Rectal smooth muscle tissue (tissue), 1 donor: Measurements from ENCODE around the gene RNASE13.
"Not testable (repeated sequence)": the region's sequence is repeated elsewhere in the genome, so short reads cannot be mapped to it uniquely, and the experiment has no call there.

Source experiments
- H3K27ac ChIP-seq: one replicate; pipeline ENCODE4 v1.7.0; 2013; ENCODE audit warnings: low read depth, low read length, inconsistent platforms
- H3K27me3 ChIP-seq: one replicate; pipeline ENCODE4 v1.7.0; 2013; ENCODE audit warnings: low read length; ENCODE audit not compliant: control insufficient read depth, insufficient read depth
- H3K36me3 ChIP-seq: one replicate; pipeline ENCODE4 v1.7.0; 2013; ENCODE audit warnings: low read length; ENCODE audit not compliant: control insufficient read depth, insufficient read depth
- H3K4me1 ChIP-seq: one replicate; pipeline ENCODE4 v1.7.0; 2013; ENCODE audit warnings: low read length; ENCODE audit not compliant: control insufficient read depth, insufficient read depth
- H3K4me3 ChIP-seq: one replicate; pipeline ENCODE4 v1.7.0; 2013; ENCODE audit warnings: low read length
- H3K9ac ChIP-seq: one replicate; pipeline ENCODE4 v1.7.0; 2013; ENCODE audit warnings: low read length

The RNASE13 gene

GRCh38 chr14:20999591-20999990, 35.0 kb downstream of the RNASE13 start:
- Histone ChIP-seq H3K36me3 (peaks cover 21% of the 10 kb centered on the region), H3K4me3 (no peak overlapping the region), H3K4me1 (no peaks in the 10 kb centered on the region), H3K27ac (no peak overlapping the region), H3K27me3 (no peaks in the 10 kb centered on the region), H3K9ac (no peak overlapping the region)

- no peak within 1 kb of the TSS for H3K27ac ChIP-seq
- no peak within 1 kb of the TSS for H3K4me3 ChIP-seq
- H3K27me3 ChIP-seq, result no peaks in the 10 kb centered on the region
- no peak within 1 kb of the TSS for H3K9ac ChIP-seq
- no peaks in the 10 kb centered on the region for H3K4me1 ChIP-seq
- H3K36me3 ChIP-seq, result peaks cover 23% of the 10 kb centered on the region
Measured at GRCh38 chr14:20998674-20999366, 35.8 kb downstream of the RNASE13 start, which contains the start of gene SLC39A2. TSS of gene SLC39A2 (plus strand) at chr14:20999293. CDS start at chr14:20999447, 154 bp downstream.

GRCh38 chr14:20998139-20998538, 36.5 kb downstream of the RNASE13 start:
- Histone ChIP-seq H3K36me3 (peaks cover 25% of the 10 kb centered on the region), H3K27ac (no peak overlapping the region), H3K4me3 (no peak overlapping the region), H3K4me1 (no peaks in the 10 kb centered on the region), H3K27me3 (no peaks in the 10 kb centered on the region), H3K9ac (no peak overlapping the region)

GRCh38 chr14:20997564-20997963, 37.0 kb downstream of the RNASE13 start:
- Histone ChIP-seq H3K4me3 (no peak overlapping the region), H3K27ac (no peak overlapping the region), H3K9ac (no peak overlapping the region), H3K36me3 (peaks cover 27% of the 10 kb centered on the region), H3K27me3 (no peaks in the 10 kb centered on the region), H3K4me1 (no peaks in the 10 kb centered on the region)

GRCh38 chr14:20997115-20997514, 37.5 kb downstream of the RNASE13 start:
- H3K27me3 ChIP-seq, result no peaks in the 10 kb centered on the region
- H3K4me1 ChIP-seq, result no peaks in the 10 kb centered on the region
- peaks cover 27% of the 10 kb centered on the region for H3K36me3 ChIP-seq
- H3K27ac ChIP-seq, result no peak overlapping the region
- no peak overlapping the region for H3K4me3 ChIP-seq
- no peak overlapping the region for H3K9ac ChIP-seq

GRCh38 chr14:20996521-20996920, 38.1 kb downstream of the RNASE13 start:
- no peaks in the 10 kb centered on the region for H3K4me1 ChIP-seq

GRCh38 chr14:20989787-20990600, 44.6 kb downstream of the RNASE13 start, which contains the start of gene METTL17:
TSS of gene METTL17 (plus strand) at chr14:20989980. CDS start at chr14:20990003, 23 bp downstream.
- H3K4me3 ChIP-seq, result peak within 1 kb of the TSS; percentile 95
- peak within 1 kb of the TSS; percentile 91 for H3K27ac ChIP-seq
- peaks cover 14% of the 10 kb centered on the region for H3K36me3 ChIP-seq
- peaks cover 12% of the 10 kb centered on the region for H3K4me1 ChIP-seq
- peak within 1 kb of the TSS; percentile 80 for H3K9ac ChIP-seq
- H3K27me3 ChIP-seq, result no peaks in the 10 kb centered on the region

More at GRCh38 chr14:20996521-20996920, 38.1 kb downstream of the RNASE13 start:
- H3K36me3 ChIP-seq, result peaks cover 31% of the 10 kb centered on the region
- H3K27me3 ChIP-seq, result no peaks in the 10 kb centered on the region
- H3K4me3 ChIP-seq, result no peak overlapping the region
- no peak overlapping the region for H3K27ac ChIP-seq
- no peak overlapping the region for H3K9ac ChIP-seq

GRCh38 chr14:20989471-20989786, 45.2 kb downstream of the RNASE13 start:
- Histone ChIP-seq H3K27ac (peak overlapping the region; percentile 91), H3K4me3 (peak overlapping the region; percentile 55), H3K4me1 (peaks cover 12% of the 10 kb centered on the region), H3K27me3 (no peaks in the 10 kb centered on the region), H3K36me3 (peaks cover 8% of the 10 kb centered on the region), H3K9ac (no peak overlapping the region)

GRCh38 chr14:20988717-20989470, 45.7 kb downstream of the RNASE13 start:
- H3K9ac ChIP-seq, result no peak overlapping the region

GRCh38 chr14:20986811-20987210, 47.8 kb downstream of the RNASE13 start:
- Histone ChIP-seq H3K4me3 (no peak overlapping the region), H3K9ac (no peak overlapping the region), H3K27me3 (no peaks in the 10 kb centered on the region), H3K27ac (no peak overlapping the region), H3K36me3 (peaks cover 1% of the 10 kb centered on the region), H3K4me1 (peaks cover 12% of the 10 kb centered on the region)

More at GRCh38 chr14:20988717-20989470, 45.7 kb downstream of the RNASE13 start:
- H3K4me1 ChIP-seq, result peaks cover 12% of the 10 kb centered on the region
- H3K4me3 ChIP-seq, result peak overlapping the region; percentile 55
- peaks cover 8% of the 10 kb centered on the region for H3K36me3 ChIP-seq
- peak overlapping the region; percentile 91 for H3K27ac ChIP-seq
- H3K27me3 ChIP-seq, result no peaks in the 10 kb centered on the region

- H3K9ac ChIP-seq, H3K27me3 ChIP-seq, H3K4me3 ChIP-seq, H3K4me1 ChIP-seq, H3K27ac ChIP-seq, H3K36me3 ChIP-seq: not testable (repeated sequence)
Measured at GRCh38 chr14:20985650-20986049, 49.0 kb downstream of the RNASE13 start.
